K562 (cell line): ENCODE data around the gene MLH1.

Experiments
- CBX1 ChIP-seq: sonication (generic); IDR thresholded peaks from 2 replicates; pipeline ENCODE4 v1.6.1; 2016; ENCODE audit warnings: antibody characterized with exemption, low read depth, mild to moderate bottlenecking
- CBX5 ChIP-seq: IDR thresholded peaks from 2 replicates; pipeline ENCODE4 v1.6.1; 2014; ENCODE audit warnings: low read depth, borderline replicate concordance
- CTCF ChIP-seq, 3 experiments: IDR thresholded peaks in 2 of 3; conservative IDR thresholded peaks in 1 of 3; 2 replicates each; pipeline ENCODE4 v1.5.1; 2011 to 2012; ENCODE audit warnings: low read length in 3 of 3, mild to moderate bottlenecking in 3 of 3, control low read depth in 2 of 3, improper control_type of control experiment in 1 of 3, inconsistent platforms in 1 of 3, low read depth in 1 of 3, mixed read lengths in 1 of 3, moderate library complexity in 1 of 3; ENCODE audit not compliant: insufficient read depth in 2 of 3
- DPF2 ChIP-seq: fragments of 450-650 bp; IDR thresholded peaks from 2 replicates; pipeline ENCODE4 v1.6.1; 2016
- EGR1 ChIP-seq: fragments of 450-650 bp; conservative IDR thresholded peaks from 2 replicates; pipeline ENCODE4 v1.6.1; 2017; ENCODE audit warnings: mild to moderate bottlenecking
- MXI1 ChIP-seq: IDR thresholded peaks from 2 replicates; pipeline ENCODE4 v1.6.1; 2011; ENCODE audit warnings: low read depth, mild to moderate bottlenecking, improper control_type of control experiment, low read length
- POLR2A ChIP-seq: fragments of 450-650 bp; conservative IDR thresholded peaks from 2 replicates; pipeline ENCODE4 v1.6.1; 2016
- SOX6 ChIP-seq: fragments of 450-650 bp; IDR thresholded peaks from 2 replicates; pipeline ENCODE4 v1.6.1; 2014; ENCODE audit warnings: mild to moderate bottlenecking
- ZFX ChIP-seq: sonication (generic); formaldehyde crosslinking; IDR thresholded peaks from 2 replicates; pipeline ENCODE4 v1.8.0; 2022; ENCODE audit warnings: mild to moderate bottlenecking, missing genetic modification reagents, moderate library complexity
- ZNF224 ChIP-seq: sonication (generic); formaldehyde crosslinking; IDR thresholded peaks from 2 replicates; pipeline ENCODE4 v1.8.0; 2022; ENCODE audit warnings: mild to moderate bottlenecking, missing genetic modification reagents
- ZNF830 ChIP-seq: fragments of 250-450 bp; sonication (Bioruptor Pico); IDR thresholded peaks from 2 replicates; pipeline ENCODE4 v1.5.0; 2021; ENCODE audit warnings: mild to moderate bottlenecking

GRCh38 chr3:37026851-37027250, 33.5 kb downstream of the MLH1 start:
- TF ChIP-seq ZFX (CRISPR knock-in tag) (no peak), CBX1 (no peak), SOX6 (no peak), DPF2 (no peak), CTCF (IDR thresholded peaks at IDR 0.05 in 2 of 3, conservative IDR thresholded peaks at IDR 0.05 in 1 of 3; ENCODE audit: insufficient read depth in 2 of 3, low read depth in 1 of 3, low read length in 3 of 3) (no peak), EGR1 (no peak), CBX5 (no peak), POLR2A (no peak), ZNF830 (no peak), MXI1 (no peak), ZNF224 (CRISPR knock-in tag) (no peak)
